ENCODE data around the gene MYO3A.

DNA sequence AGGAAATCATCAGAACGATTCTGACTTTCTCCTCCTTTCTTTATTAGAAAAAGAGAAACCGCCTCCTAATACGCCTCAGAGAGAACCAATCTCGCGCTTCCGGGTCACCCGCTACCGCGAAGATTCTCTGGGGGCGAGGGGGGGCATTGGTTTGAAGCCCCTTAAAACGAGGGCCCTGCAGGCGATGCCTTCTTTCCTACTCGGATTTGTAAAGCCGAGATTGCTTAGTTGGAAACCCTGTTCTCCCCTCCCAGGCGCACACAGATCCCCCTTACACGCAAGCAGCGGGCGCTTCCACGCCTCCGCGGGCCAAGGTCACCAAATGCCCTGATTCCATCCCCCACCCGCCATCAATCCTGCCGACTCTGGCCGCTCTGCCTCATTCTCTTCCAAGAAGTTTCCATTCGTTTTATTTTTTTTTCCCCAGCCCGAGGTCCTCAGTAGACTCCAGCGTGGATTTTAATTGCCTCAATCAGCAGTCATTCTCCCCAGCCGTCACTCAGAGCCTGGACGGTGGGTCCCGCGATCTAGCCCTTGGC lies 281.4 kb downstream of the MYO3A start:
- TF ChIP-seq, protein P1, sequence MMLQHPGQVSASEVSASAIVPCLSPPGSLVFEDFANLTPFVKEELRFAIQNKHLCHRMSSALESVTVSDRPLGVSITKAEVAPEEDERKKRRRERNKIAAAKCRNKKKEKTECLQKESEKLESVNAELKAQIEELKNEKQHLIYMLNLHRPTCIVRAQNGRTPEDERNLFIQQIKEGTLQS (IDR thresholded peaks at IDR 0.05), result no peak
- TF ChIP-seq CTCF (IDR thresholded peaks at IDR 0.05; ENCODE audit: low read depth, low read length, missing input control) (no peak), SP1 (IDR thresholded peaks at IDR 0.05) (no peak), EGR1 (IDR thresholded peaks at IDR 0.05; ENCODE audit: low read depth in 2 of 2) (no peak), HNF4G (IDR thresholded peaks at IDR 0.05) (no peak), GABPA (IDR thresholded peaks at IDR 0.05 in 1 of 2, conservative IDR thresholded peaks at IDR 0.05 in 1 of 2) (no peak), TAF1 (conservative IDR thresholded peaks at IDR 0.05) (no peak), ZBTB33 (IDR thresholded peaks at IDR 0.05) (no peak), RXRA (IDR thresholded peaks at IDR 0.05) (no peak)

Data from liver (tissue), 3 donors.